Activated CD4-positive, alpha-beta T cell treated with anti-CD3 and anti-CD28 coated beads for 48 hours (primary cell): ENCODE data around the gene ATP6V1G1.
"Not testable (repeated sequence)": the region's sequence is repeated elsewhere in the genome, so short reads cannot be mapped to it uniquely, and the experiment has no call there.

Experiments used
- DNase-seq: peaks from one replicate; pipeline ENCODE4 v3.0.0-alpha.2; 2020

ATP6V1G1 gene

DNA sequence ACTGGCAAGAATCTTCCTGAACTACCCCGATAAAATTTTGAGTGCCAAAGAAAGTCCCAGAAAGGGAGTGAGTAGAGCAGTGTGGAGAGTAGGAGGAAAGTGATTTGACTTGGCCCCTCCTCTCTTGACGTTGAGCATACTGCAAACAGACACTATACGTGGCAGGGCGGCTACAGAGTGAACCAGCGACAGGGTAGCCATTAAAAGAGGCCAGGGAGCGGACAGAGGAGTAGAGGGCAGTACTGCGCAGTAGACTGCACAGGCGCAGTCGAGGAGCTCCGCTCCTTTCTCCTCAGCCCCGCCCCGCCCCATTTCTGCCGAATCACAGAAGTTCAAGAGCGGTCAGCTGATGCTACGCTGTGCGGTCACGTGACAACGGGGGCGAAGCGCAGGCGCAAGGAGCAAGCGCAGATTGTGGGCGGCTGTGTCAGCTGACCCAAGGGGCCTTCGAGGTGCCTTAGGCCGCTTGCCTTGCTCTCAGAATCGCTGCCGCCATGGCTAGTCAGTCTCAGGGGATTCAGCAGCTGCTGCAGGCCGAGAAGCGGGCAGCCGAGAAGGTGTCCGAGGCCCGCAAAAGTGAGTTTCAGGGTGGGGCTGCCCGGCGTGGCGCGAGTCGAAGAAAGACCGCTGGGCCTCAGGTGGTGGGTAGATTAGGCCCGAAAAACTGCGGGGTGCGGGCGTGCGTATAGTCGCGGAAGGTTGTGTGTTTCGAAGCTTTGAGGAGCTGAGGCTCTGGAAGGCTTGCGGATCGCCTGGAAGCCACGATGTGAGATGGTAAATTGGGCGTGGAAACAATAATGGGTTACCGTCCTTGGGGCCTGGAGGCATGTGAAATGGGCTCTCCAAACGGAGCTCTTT, at the start of gene ATP6V1G1:
Gene ATP6V1G1, plus strand, starts transcription at position 425 of the 858 bp plus-strand sequence. Its CDS starts 70 bp downstream, at position 495.
- peak; percentile 100 for DNase-seq

GRCh38 chr9:114538241-114538640, 49.3 kb upstream of the ATP6V1G1 start:
- peak; percentile 43 for DNase-seq

- no peak for DNase-seq
Measured at GRCh38 chr9:114539701-114540380, 47.7 kb upstream of the ATP6V1G1 start.

- no peak for DNase-seq
Measured at GRCh38 chr9:114545055-114545454, 42.5 kb upstream of the ATP6V1G1 start.

DNA sequence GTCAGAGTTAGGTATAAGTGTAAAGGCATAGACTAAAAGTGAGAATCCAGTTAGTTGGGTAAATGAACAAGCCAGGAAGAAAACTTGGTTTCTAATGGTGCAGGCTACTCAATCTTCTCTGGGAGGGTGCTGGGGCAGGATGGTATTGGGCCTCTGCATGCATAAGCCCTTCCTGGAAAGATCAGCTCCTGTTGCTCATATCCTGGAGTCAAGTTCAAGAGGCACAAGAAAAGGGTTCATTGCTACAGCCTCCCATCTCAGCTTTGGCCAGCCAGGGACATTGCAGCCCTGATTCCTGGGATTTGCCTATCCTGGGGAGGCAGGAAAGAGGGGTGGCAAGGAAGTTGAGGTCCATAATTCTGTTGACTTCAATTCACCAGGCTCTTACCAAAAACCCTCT, 40.7 kb upstream of the ATP6V1G1 start:
- DNase-seq = no peak

- no peak for DNase-seq
Measured at GRCh38 chr9:114549697-114550330, 37.8 kb upstream of the ATP6V1G1 start.

- DNase-seq = no peak
Measured at GRCh38 chr9:114551750-114552685, 35.6 kb upstream of the ATP6V1G1 start.

GRCh38 chr9:114552706-114553105, 34.9 kb upstream of the ATP6V1G1 start:
- DNase-seq = no peak

DNA sequence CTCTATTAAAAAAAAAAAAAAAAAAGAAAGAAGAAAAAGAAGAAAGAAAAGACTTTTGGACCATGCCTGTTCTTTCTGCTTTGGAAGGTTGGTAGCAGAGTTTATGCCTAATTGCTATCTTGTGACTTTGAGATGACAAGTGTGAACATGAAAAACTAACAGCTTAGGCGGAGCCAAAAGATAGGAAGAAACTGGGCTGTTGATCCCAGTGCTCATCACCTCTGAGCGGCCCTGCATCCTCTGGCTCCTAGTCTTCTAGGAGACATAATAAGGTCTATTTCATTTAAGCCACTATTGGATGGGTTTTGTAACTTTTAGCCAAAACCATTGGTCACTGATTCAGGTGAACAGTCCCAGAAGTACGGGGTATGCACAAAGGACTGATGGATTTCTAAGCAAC, 34.4 kb upstream of the ATP6V1G1 start:
- no peak for DNase-seq

DNA sequence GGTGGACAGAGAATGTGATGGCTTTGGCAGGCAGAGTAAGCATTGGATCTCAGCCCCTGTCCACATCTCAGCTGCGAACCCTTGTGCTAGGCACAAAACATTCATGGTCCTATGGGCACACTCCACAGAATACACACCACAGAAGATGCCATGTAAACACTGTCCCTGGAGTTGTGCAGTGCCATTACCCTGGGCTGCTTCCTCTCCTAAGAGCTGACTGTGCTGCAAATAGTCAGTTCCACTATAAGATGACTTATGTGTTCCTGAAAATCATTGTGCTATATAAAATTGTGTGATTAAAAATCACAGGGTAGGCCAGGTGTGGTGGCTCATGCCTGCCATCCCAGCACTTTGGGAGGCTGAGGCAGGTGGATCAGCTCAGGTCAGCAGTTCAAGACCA, 31.9 kb upstream of the ATP6V1G1 start:
- DNase-seq = no peak

GRCh38 chr9:114558027-114558675, 29.4 kb upstream of the ATP6V1G1 start:
- no peak for DNase-seq

DNA sequence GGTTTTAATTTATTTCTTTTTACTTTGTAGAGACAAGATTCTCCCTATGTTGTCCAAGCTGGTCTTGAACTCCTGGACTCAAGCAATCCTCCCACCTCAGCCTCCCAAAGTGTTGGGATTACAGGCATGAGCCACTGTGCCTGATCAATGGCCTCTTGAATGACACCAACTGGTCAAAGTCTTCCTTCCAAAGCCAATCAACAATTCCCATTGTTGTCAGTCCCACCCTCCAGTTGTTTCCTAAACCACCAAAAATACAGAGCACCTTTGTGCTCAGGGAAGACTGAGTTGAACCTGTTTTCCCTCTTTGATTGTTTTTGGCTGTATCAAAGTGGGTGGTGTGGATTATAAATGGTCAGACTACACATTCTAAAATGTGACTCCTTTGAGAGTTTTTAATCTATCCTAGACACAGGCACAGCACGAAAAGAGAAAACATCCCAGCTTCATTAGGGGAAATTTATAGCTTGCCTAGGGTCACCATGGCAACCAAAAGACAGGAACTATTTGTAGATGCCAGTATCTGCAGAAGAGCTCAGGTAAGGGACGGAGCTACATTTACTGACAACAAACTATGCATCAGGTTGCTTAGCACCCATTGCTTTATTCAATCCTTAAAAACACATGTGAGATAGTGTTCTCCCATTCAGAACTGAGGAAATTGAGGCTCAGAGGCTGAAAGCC, 27.6 kb upstream of the ATP6V1G1 start:
- no peak for DNase-seq

GRCh38 chr9:114560956-114561355, 26.6 kb upstream of the ATP6V1G1 start:
- no peak for DNase-seq

- DNase-seq = no peak
Measured at GRCh38 chr9:114561771-114562170, 25.8 kb upstream of the ATP6V1G1 start.

DNA sequence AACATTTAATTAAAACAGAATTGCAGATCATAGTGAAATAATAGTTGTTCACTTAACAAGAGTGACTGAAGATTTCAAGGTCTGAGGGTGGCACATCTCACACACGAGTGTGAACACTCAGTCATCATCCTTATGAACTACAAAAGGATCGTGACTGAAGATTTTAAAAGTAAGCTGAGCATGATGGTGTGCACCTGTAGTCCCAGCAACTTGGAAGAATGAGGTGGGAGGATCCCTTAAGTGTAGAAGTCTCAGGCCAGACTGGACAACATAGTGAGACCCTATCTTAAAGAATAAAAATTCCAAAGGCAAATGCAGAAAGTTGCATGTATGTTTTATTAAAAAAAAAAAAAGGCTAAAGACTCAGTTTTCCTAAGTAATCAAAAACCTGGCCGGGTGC, 22.4 kb upstream of the ATP6V1G1 start:
- DNase-seq = no peak

- DNase-seq = no peak
Measured at GRCh38 chr9:114570742-114571141, 16.8 kb upstream of the ATP6V1G1 start.

- no peak for DNase-seq
Measured at GRCh38 chr9:114571391-114571790, 16.2 kb upstream of the ATP6V1G1 start.

DNA sequence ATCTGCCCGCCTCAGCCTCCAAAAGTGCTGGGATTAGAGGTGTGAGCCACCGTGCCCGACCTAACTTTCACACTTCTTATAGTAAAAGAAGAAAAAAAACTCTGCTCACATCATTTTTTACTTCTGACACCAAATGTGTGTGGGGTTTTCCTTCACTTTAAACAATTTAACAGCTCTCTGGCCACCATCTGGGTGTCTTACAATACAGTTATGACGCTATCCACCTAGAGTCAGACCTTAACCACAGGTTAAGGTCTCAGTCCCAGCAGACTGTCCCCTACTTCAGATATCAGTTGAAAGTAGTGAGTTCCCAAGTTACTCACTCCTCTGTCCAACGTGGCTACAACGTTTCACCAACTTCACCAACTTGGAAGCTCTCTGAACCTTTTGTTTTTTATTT, 15.4 kb upstream of the ATP6V1G1 start:
- no peak for DNase-seq

DNA sequence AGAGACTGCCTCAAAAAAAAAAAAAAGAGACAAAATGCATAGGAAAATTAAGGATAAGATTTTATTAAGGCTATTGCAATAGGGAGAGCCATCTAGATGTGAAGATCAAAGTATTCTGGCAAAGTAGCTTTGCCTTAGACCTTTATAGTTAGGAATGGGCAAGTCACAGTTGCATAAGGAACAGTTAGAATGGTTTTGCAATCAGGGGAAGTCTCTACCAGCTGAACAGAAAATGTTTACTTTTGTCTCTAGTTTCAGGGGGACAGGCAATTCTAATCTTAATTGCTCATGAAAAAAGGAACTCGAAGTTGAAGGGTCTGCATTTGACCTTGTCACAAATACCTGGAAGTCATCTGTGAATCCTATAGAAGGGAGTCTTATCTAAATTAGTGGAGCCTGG, 13.1 kb upstream of the ATP6V1G1 start:
- DNase-seq = no peak

GRCh38 chr9:114576779-114577178, 10.8 kb upstream of the ATP6V1G1 start:
- DNase-seq = not testable (repeated sequence)

- not testable (repeated sequence) for DNase-seq
Measured at GRCh38 chr9:114578134-114578533, 9.4 kb upstream of the ATP6V1G1 start.
